Hematopoietic multipotent progenitor cell treated with erythropoietin and hydrocortisone succinate and interleukin-3 and kit ligand, for 8 days (in vitro differentiated cells): ENCODE results near the gene SLC25A48.
A peak's percentile ranks its signal among the peaks of the same experiment; 100 is the strongest.

ENCODE experiments used
- DNase-seq: peaks from one replicate; pipeline ENCODE4 v3.0.0-alpha.2; 2015

The SLC25A48 gene, protein sequence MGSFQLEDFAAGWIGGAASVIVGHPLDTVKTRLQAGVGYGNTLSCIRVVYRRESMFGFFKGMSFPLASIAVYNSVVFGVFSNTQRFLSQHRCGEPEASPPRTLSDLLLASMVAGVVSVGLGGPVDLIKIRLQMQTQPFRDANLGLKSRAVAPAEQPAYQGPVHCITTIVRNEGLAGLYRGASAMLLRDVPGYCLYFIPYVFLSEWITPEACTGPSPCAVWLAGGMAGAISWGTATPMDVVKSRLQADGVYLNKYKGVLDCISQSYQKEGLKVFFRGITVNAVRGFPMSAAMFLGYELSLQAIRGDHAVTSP

DNA sequence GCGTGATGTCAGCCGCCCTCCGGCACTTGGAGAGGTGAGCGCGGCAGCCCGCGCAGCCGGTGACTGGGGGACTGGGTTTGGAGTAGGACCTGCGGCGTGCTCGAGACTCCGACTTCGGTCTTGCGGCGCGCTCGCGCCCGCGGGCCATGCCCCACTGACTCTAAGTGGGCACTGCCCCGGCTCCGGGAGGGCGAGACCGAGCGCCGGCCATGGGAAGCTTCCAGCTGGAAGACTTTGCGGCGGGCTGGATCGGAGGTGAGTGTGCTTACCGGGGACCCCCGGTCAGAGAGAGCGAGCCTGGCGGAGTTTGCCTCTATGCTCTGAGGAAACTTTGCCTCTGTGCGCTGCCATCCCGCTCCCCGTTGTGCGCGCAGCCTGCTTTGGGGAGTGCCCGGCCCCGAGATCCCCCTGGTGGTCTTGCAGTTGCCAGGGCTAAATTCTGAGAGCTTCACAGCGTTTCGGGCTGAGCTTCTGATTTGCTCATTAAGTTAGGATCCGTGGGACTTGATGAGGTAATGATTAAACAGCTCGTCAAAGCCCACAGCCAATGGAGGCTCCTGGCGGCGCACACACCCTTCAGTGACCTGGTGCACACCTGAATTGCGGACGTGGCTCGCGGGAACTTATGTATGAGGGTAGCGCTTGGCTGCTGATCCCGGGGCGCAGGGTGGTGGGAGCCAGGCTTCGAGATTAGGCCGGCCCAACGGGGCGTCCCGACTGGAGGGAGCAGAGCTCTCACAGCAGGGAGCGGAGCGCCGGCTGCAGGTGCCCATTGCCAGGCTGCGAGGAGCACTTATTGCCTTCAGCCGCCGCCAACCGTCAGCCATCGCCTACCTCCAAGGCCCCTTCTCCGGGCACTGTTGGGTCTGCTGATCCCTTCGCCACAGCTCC lies at the start of gene SLC25A48:
TSS of gene SLC25A48 (plus strand) at position 25 of the 891 bp plus-strand sequence. CDS start at position 210, 185 bp downstream.
- peak; percentile 66 for DNase-seq

DNA sequence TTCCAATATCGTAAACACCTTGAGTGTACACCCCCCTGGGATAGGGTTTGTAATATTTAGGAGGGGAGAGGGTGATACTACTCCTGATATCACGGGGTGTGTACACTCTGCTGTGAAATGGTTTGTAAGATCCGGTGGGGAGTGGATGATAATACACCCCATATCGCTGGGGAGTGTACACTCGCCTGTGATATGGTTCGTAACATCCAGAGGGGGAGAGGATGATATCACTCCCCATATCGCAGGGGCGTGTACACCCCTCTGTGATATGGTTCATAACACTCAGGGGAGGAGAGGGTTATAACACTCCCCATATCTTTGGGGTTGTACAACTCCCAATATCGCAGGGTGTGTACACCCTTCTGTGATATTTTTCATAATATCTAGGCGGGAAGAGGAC lies 33.8 kb upstream of the SLC25A48 start:
- no peak for DNase-seq

DNA sequence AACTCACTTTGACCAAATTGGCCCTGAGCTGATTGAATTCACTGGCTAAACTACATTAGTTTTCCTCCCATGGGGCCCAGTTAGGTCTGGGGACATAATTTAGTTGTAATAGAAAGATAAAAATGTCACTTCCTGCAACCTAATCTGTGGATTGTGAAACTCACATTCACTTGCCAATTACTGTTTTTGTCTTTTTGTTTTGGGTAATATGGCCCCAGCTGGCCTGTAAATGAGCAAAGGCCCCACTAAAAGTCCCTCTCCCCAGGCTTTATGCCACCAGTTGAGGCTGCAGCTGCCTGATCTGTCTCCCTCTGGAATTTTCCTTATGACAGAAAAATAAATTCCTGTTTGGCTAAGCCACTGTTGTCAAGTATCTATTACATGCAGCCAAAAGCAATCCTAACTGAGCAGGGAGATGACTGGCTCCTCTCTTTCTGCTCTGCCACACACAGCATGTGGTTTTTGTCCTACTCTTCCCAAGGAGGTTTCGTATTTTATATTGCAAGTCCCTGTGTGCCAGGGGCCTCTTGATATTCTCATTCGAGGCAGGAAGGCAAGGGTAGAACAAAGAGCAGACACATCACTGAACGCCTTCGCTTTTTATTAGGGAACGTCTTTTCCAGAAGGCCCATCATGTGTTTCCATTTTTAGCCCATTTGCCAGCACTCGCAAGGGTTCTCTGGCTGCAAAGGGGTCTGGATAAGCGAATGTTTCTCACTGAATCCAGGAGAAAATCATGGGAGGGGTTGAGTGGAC lies 24.1 kb upstream of the SLC25A48 start:
- DNase-seq, result no peak

DNA sequence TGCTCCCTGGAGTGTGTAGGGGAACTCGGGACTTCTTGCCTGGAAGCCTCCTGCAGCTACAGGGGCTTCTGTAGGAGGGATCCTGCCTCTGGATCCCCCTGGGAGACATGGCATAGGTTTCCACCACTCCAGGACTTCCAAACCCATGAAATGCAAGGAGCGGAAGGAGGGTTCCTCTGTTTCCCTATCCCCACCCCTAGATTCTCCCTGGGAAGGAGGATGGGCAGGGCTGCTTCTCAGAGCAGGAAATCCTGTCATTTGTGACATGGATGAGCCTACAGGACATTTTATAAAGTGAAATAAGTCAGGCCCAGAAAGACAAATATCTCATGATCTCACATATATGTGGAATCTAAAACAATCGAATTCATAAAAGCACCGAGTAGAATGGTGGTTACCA lies 23.5 kb upstream of the SLC25A48 start:
- no peak for DNase-seq

DNA sequence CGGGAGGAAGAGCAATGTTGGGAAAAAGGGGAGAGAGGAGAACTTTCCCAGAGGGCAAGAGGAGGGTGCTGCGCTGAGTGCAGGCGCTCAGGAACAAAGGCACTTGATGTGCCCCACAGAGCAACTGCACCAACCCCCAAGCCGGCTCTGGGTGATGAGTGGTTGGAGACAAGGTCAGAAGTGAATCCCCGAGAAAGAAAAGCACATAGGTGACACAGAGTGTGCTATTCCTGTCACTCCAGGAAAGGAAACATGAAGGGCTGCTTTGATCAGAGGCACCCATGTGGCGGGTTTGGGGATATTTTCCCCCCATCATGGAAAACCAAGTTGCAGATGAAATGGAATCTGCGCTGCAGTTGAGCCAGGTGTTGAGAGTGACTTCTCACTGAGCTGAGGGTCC lies 20.7 kb upstream of the SLC25A48 start:
- no peak for DNase-seq

DNA sequence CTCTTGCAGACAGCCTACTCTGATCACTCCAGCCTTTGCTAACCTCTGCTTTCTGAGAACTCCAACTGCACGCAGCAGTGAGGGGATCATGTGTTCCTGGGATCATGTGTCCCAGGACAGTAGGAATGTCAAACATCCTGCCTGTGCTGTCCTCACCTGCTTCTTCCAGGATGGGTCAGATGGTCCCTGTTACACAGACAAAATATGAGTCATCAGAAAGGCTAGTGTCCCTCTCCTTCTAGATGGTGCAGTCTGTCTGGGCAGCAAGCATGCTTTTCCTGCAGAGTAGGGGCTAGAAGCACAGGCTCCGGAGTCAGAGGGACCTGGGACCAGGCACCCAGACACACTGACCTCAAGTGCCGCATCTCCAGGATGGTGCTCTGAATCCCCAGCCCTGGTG lies 20.1 kb upstream of the SLC25A48 start:
- DNase-seq, result no peak

DNA sequence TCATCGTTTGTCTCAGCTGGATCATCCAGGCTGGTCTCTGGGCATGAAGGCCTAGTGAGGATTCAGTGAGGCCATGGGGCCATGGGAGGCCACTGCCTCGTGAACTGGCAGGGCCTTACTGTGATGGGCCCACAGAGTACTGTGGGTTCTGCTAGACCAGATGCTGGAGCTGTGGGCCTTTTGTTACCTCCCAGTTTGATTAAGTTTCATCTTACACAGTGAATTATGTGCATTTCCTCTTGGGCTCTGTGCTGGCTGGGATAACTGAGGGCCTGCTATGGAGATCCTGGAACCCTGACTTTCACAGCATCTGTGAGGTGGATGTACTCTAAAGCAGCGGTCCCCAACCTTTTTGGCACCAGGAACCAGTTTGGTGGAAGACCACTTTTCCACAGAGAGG lies 19.7 kb upstream of the SLC25A48 start:
- DNase-seq, result no peak

DNA sequence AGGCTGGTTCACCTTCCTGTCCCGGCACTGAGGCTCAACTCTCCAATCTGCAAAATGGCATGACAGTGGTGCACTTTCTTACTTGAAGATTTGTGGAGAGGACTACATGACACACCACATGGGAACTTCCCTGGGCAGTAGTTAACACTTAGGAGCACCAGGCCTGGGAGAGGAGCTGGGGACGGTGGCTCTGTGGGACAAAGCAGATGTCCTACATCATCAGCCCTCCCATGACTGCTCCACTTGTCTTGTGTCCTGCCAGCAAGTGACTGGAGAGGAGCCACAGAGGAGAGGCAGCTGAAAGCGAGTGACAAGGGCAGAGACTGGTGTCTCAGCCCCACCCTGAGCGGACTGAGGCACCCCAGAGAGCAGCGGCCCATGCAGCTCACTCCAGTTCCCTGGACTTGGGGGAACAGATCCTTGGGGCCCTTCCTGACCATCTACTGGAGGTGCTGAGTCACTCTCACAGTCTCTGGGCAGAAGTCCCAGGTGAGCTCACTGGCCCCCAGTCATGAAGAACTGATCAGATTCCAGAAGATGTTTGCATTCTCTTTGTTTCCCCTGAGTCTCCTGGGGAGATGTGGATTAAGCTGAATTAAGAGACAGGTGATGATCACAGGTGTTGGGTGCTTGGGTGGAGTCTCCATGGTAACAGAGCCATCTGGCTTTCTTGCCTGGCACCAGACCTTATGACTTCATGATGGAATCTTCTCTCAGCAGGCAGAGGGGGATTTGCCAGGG lies 13.2 kb upstream of the SLC25A48 start:
- no peak for DNase-seq

DNA sequence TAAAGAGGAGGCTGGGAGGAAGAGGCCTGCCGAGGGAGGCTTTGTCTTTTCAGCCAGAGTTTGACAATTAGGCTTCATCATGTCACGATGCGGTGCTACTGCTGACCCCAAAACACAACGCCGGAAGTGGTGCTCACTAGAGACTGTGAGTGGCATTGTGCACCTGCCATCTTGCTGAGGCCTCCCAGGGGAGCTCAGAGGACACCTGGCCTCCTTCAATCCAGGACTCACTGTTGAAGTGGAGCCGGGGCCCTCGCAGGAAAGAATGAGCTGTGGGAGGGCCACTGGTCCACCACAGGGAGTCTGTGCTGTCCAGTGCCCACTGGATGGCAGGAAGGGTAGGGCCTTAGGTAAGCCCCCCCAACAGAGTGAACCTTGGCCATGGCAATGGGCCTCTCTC lies 12.7 kb upstream of the SLC25A48 start:
- no peak for DNase-seq

DNA sequence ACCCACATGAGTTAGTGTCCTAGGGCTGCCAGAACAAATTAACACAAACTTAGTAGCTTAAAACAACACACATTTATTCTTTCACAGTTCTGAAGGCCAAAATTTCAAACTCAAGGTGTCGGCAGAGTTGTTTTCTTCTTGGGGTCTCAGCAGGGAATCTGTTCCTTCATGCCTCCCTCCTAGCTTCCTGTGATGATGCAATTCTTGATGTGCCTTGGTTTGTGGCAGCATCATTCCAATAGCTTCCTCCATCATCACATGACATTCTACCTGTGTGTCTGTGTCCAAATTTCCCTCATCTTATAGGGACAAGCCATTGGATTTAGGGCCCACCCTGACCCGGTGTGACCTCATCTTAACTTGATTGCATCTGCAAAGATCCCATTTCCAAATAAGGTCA lies 12.2 kb upstream of the SLC25A48 start:
- DNase-seq, result no peak

DNA sequence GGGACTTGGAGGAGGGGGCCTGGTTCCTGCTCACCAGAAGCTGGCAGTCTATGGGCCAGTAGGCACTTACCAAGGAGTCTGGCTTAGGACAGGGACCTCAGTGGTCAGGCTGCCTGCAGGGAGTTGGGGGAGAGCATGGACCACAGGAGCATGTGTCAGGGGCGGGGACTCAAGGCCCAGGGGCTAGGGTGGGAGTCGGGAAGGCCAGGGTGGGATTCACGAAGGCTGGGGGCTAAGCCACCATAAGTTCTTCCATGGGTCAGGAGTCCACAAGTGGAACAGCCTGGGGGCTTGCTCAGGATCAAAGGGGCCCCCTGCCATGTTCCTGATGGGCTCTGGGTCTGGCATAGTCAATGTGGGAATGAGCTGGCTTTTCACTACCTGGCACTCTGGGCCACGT lies 11.5 kb upstream of the SLC25A48 start:
- DNase-seq, result no peak

DNA sequence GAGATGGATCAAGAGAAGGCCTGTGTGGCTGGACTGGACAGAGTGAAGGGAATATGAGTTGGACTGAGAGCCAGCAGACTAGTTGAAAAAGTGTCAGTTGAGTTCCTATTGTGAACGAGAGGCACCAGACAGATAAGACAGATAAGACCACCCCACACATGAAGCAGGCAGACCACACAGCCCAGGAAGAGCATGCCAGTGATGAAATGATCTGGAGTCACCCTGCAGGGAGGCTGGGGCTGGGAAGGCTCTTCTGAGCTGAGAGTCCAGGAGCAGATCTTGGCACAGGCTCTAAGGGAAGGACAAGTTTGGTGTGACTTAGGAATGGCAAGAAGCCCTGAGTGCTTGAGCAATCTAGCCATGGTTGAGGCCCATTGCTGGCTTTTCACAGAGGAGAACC lies 10.6 kb upstream of the SLC25A48 start:
- peak; percentile 53 for DNase-seq

DNA sequence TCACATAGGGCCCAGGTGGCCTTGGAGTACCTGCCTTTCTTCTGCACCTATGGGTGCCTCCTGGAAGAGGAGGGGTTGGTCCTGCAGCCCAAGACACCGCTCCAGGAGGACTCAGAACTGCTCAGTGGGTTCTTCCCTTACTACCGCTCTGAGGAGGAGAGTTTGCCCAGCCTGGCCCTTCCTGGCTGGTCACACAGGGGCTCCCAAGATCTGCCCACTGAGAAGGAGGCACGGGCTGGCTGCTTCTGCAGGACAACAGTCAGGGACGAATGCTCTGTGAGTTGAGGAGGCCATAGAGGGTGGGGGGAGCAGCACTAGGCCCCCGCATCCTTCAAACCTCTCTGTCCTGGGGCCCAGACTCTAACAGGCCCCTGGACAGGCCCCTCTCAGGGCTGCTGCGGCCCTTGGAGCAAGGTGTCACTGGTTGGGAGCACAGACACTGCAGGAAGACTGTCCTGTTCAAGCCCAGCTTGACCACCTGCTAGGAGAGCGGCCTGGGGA lies 9.9 kb upstream of the SLC25A48 start:
- DNase-seq, result no peak

DNA sequence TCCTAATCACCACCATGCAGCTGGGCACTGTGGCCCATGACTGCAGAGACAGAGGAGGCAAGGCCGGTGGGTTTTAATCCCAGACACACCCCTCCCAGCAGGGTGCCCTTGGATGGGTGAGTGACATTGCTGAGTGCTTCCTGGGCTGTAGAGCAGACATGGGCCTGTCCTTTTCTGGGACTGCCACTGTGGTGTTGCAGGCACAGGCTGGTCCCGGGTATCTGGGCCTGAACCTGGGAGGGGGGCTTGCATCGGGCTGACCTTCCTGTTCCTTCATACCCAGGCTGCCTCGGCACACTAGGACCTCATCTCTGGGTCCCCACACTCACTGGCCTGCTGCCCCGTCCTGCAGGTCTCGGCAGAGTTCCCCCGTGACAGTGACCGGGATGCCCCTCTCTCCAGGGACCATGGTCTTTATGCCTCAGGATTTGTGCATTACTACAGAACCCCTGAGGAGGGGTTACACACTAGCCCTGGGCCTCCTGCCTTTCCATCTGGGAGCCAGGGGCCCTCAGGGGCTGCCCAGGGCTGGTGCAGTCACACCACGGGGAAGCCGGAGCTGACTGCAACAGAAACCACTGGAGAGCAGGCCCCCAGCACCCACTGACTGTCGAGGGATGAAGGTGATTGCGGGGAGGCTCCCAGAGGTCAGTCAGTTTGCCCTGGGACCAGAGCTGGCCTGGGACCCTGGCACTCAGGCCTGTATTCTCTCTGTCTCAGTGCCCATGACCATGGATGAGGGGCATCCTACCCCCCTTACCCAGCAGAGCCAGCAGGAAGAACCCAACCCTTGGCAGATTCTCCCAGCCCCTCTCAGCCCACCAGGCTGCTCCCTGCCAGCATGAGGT lies 8.9 kb upstream of the SLC25A48 start:
- DNase-seq, result peak; percentile 8

DNA sequence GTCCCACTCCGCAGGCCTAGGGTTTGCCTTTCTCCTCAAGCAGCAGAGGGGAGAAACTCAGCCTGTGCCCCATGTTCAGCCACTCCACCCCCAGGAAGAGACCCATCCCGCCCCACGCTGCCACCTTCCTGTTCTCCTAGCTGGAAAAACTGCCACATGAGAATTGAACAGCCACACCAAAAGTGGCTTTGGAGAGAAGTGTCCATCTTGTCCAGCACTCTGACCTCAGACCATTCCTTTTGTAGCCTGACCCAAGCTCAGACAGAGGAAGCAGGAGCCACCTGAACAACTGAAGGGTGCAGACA lies 8.3 kb upstream of the SLC25A48 start:
- no peak for DNase-seq

DNA sequence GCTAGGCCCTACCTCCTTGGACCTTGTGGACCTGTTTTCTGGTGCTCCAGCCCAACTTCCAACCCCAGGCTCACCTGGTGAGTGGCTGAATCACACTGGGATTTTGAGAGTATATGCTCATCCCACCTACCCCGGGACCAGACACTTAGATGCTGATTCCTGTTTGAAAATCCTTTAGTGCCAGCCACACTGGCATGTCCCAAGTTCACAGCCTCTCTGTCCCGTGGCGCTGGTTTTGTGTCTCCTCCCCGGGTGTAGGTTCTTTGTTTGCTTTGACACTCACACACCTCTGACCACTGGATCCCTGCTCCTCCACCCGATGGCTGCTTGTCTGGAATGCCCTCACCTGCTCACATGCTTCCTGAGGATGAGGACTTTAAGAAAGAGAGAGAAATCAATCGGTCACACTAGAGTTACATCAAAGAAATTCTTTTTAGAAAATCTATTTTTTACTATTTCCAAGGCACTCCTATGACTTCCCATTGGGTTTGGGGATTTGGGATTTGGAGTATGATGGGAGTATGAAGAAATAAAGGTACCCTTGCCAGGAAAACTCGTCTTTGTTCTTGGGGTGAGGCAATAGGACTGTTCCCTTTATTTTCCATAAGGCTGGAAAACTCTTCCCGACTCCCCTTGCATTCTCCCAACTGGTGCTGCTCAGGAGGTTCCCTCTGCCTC lies 7.3 kb upstream of the SLC25A48 start:
- DNase-seq, result no peak

DNA sequence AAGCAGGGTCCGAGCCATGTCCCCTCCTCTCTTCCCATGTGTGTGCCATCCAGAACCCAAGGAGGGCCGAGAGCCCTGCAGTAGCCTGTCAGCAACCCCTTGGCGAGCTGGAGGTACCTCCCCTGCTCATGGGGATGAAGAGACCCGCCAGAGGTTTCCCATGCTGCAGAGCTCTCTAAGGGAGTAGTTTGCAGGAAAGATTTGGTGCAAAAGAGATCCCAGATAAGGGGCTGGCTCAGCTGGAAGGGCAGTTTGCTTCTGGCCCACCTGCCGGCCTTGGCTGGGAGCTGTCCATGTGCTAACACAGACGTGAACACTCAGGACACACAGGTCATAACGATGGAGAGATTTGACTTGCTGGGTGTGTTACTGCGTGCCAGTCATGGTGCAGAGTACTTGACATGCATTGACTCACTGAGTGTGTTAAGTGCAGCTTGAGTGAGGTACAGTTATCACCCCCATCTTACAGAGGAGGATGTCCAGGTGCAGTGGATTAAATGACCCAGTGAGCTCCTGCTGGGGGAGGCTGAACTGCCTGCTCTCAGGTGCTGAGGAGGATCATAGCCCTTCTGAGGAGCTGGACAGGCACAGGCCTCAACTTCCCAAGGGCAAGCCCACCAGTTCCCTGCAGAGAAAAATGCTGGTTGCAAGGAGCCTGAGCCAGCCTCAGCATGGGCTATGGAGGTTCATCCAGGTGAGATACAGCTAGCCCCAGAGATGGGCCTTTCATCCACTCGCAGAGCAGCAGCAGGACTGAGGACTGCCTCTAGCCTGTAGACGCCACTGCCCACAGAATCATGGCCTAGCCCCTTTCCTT lies 6.3 kb upstream of the SLC25A48 start:
- DNase-seq, result no peak

DNA sequence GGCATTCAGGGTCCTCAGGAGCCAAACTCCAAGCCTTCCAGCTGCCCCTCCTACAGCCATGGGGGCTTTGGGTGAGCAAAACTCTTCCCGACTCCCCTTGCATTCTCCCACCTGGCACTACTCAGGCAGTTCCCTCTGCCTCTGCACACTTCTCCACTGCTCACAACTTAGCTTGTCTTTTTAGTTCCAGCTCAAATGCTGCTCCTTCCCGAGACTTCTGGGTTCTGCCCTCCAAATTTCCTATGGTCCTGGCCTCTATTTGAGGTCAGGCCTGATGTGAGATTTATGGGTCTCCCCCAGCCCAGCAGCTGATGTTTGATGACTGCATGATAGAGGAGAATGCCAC lies 5.7 kb upstream of the SLC25A48 start:
- DNase-seq, result no peak

DNA sequence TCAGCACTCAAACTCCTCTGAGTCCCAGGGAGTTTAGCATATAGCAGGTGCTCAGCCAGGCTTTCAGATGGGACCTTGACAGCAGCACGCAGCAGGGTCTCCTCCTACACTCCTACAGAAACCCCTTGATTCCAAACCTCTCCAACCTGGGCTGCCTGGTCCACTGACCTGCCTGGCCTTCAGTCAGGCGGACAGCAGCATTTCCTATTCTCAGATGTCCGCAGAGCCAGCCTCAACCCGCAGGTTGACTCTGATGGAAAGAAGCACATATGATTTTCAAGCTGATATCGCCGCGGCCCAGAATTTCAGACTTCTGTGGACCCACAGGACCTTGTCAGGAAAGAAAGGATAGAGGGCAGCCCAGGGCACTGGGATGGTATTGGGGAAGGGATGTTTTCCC lies 5.3 kb upstream of the SLC25A48 start:
- no peak for DNase-seq

DNA sequence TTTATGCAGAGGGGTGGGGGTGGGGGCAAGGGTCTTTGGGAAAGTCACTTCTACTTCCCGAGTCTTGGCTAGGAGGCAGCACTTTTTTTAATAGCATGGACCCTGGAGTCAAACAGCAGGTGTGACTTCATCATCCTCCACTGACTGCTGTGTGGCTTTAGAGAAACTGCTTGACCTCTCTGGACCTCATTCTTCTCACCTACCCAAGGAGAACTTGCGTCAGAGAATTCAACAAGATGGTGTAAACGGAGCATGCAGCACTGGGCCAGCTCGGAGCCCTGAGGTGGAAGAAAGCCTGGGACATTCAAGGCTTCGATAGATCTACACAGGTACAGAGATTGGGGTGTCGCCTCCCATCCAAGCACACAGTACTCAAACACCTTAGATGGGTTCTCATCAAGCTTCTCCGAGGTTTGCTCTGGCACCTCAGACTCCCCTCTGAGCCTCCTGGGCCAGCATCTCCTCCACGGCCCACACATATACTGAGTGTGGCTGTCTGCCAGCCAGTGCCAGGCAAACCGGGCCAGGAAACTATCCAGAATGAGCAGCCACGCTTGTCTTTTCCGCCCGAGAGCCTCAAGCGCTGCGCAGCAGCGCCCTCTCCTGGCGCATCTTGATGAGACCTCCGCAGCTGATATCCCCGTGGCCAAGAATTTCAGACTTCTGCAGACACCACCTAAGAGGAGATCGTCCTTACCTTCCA lies 4.6 kb upstream of the SLC25A48 start:
- DNase-seq, result peak; percentile 74
